CD4-positive, alpha-beta T cell treated with Interleukin-4 for 4 hours (primary cell): ENCODE data around the gene GCAT.

Experiments
- DNase-seq: peaks from one replicate; pipeline ENCODE4 v3.0.0-alpha.2; 2020

GCAT gene

GRCh38 chr22:37848587-37849088, 40.9 kb downstream of the GCAT start:
- DNase-seq = peak; percentile 8

GRCh38 chr22:37849089-37849751, 41.5 kb downstream of the GCAT start, which contains the start of gene EIF3L:
TSS of gene EIF3L (plus strand) at chr22:37849419. CDS start at chr22:37849450, 31 bp downstream.
- peak; percentile 87 for DNase-seq

GRCh38 chr22:37850801-37851200, 43.1 kb downstream of the GCAT start:
- DNase-seq = no peak

- no peak for DNase-seq
Observed at GRCh38 chr22:37852418-37852817, 44.7 kb downstream of the GCAT start.

GRCh38 chr22:37854946-37855345, 47.2 kb downstream of the GCAT start:
- DNase-seq = no peak

- DNase-seq = no peak
Observed at GRCh38 chr22:37855462-37855861, 47.7 kb downstream of the GCAT start.

- DNase-seq = no peak
Observed at GRCh38 chr22:37860796-37861421, 53.2 kb downstream of the GCAT start.

- DNase-seq = no peak
Observed at GRCh38 chr22:37862570-37863325, 55.0 kb downstream of the GCAT start.

GRCh38 chr22:37865510-37865909, 57.8 kb downstream of the GCAT start:
- no peak for DNase-seq
